HepG2 (cell line): ENCODE data around the gene PIANP. TPM values are rescaled to one million over a fixed set of nuclear protein-coding genes. Genes with fewer than 3 reads are reported as not detected.

ENCODE experiments used
- ATAC-seq: fragments of 200-7000 bp; cut with Tn5 transposase; 3 replicates; pipeline ENCODE4 v1.9.1; 2020; ENCODE audit warnings: mild to moderate bottlenecking, moderate library complexity
- BruUV-seq: library from RNA; stranded (reverse); fragments of 400-500 nt; replicated peaks from 2 replicates; lab custom pipeline; 2021; lab: Mats Ljungman, UMichigan
- CTCF ChIA-PET: fragments of 300-600 bp; formaldehyde crosslinking; extraction: SDS; loops from one replicate; lab custom pipeline; 2021; ENCODE audit warnings: low total read pairs, inconsistent platforms, low intra/inter-chr PET ratio; lab: Yijun Ruan, JAX
- POLR2A ChIA-PET: fragments of 350-600 bp; sonication (Branson Sonifier 250); formaldehyde crosslinking; loops from one replicate; lab custom pipeline; 2020; ENCODE audit warnings: antibody characterized with exemption, inconsistent platforms; lab: Yijun Ruan, JAX
- DNase-seq: peaks from one replicate; pipeline ENCODE4 v3.0.0-alpha.2; 2015; ENCODE audit warnings: low spot score
- FAIRE-seq: peaks from 3 replicates; lab custom pipeline; 2011; peaks lifted over from hg19 to GRCh38; lab: Jason Lieb, UNC
- H2AFZ ChIP-seq: one replicate; pipeline ENCODE4 v1.6.1; 2011; ENCODE audit warnings: low read length, inconsistent platforms
- H3K27ac ChIP-seq: fragments of 300-600 bp; 3 replicates; pipeline ENCODE4 v1.8.0; 2011; ENCODE audit warnings: mixed run types, mild to moderate bottlenecking, mixed read lengths, low read length, inconsistent platforms; ENCODE audit not compliant: insufficient read depth; ENCODE audit errors: extremely low read length
- H3K27me3 ChIP-seq, 2 experiments: fragments of 200-600 bp in 1 of 2; 2 replicates in 1 of 2; 3 replicates in 1 of 2; pipeline versions ENCODE4 v1.6.0 to v1.8.0; 2011; ENCODE audit warnings: low read length in 2 of 2, mild to moderate bottlenecking in 2 of 2, moderate library complexity in 2 of 2, inconsistent platforms in 1 of 2; ENCODE audit not compliant: insufficient read depth in 2 of 2, control insufficient read depth in 1 of 2
- H3K36me3 ChIP-seq, 2 experiments: fragments of 200-600 bp in 1 of 2; replicated peaks in 1 of 2; 2 replicates in 1 of 2; 3 replicates in 1 of 2; pipeline versions ENCODE4 v1.5.1 to v1.8.0; 2011; ENCODE audit warnings: low read length in 2 of 2, inconsistent platforms in 1 of 2; ENCODE audit not compliant: insufficient read depth in 2 of 2, control insufficient read depth in 1 of 2
- H3K4me1 ChIP-seq: 2 replicates; pipeline ENCODE4 v1.5.1; 2012; ENCODE audit warnings: low read length, inconsistent platforms; ENCODE audit not compliant: insufficient read depth
- H3K4me2 ChIP-seq: 2 replicates; pipeline ENCODE4 v1.6.0; 2011; ENCODE audit warnings: low read depth, low read length, inconsistent platforms
- H3K4me3 ChIP-seq, 3 experiments: fragments of 200-600 bp in 1 of 3; sonication (generic), shearing (Covaris generic) in 1 of 3; replicated peaks in 1 of 3; 2 replicates each; pipeline ENCODE4 v1.5.1; 2011 to 2016; ENCODE audit warnings: low read length in 3 of 3, inconsistent platforms in 2 of 3, low read depth in 2 of 3, mild to moderate bottlenecking in 2 of 3, control low read depth in 1 of 3, mixed read lengths in 1 of 3; ENCODE audit not compliant: insufficient read depth in 1 of 3
- H3K79me2 ChIP-seq: one replicate; pipeline ENCODE4 v1.6.1; 2011; ENCODE audit warnings: low read length, inconsistent platforms; ENCODE audit not compliant: insufficient read depth
- H3K9ac ChIP-seq: 2 replicates; pipeline ENCODE4 v1.6.0; 2011; ENCODE audit warnings: mild to moderate bottlenecking, low read depth, low read length, inconsistent platforms; ENCODE audit not compliant: insufficient read depth
- H3K9me3 ChIP-seq: 2 replicates; pipeline ENCODE4 v1.5.1; 2012; ENCODE audit warnings: mild to moderate bottlenecking, low read length
- H4K20me1 ChIP-seq: 2 replicates; pipeline ENCODE4 v1.6.0; 2011; ENCODE audit warnings: inconsistent platforms, mild to moderate bottlenecking, low read length, moderate library complexity; ENCODE audit not compliant: insufficient read depth
- POLR2G ChIP-seq: fragments of 200-400 bp; formaldehyde crosslinking; IDR thresholded peaks from 2 replicates; pipeline ENCODE4 v1.6.1; 2018; ENCODE audit warnings: mild to moderate bottlenecking, low read depth, low read length, moderate library complexity
- ZNF10 ChIP-seq: sonication (generic); formaldehyde crosslinking; IDR thresholded peaks from 2 replicates; pipeline ENCODE4 v1.4.0; 2020; ENCODE audit warnings: mild to moderate bottlenecking, low read depth, missing genetic modification reagents, borderline replicate concordance
- WGBS: methylation state at CpG from one replicate; pipeline ENCODE4 v1.1.6; 2017; ENCODE audit warnings: low lambda C conversion rate; 5-methylcytosine and 5-hydroxymethylcytosine counted together
- in situ Hi-C: cut with HindIII; loops from 2 replicates; pipeline ENCODE4 v1.10.0; 2017; ENCODE audit warnings: low pct_unique_long_range_greater_than_20kb; ENCODE audit not compliant: extremely low pct_ligation_motif_present
- intact Hi-C: fragments of 100-400 bp; cut with micrococcal nuclease; formaldehyde crosslinking; loops from one replicate; pipeline ENCODE4 v1.10.0; 2022; ENCODE audit not compliant: unreplicated experiment
- polyA plus RNA-seq, 8 experiments: library from polyadenylated mRNA; depleted of rRNA in 3 of 8; stranded (reverse) in 7 of 8; unstranded in 1 of 8; fragments of >200 nt; fragmentation: Illumina TruSeq in 4 of 8; extraction: Trizol in 4 of 8; gene quantifications; 2 replicates each; pipeline versions ENCODE4 v1.2.1 to v1.2.3, GENCODE V29; 2011 to 2016; ENCODE audit warnings: low read depth in 4 of 8, missing spikeins in 1 of 8, mixed read lengths in 1 of 8; ENCODE audit not compliant: insufficient read depth in 1 of 8
- total RNA-seq, 5 experiments: library from RNA; depleted of rRNA; stranded (reverse); fragments of >200 nt; fragmentation: Illumina TruSeq; extraction: Trizol; gene quantifications; 2 replicates each; pipeline ENCODE4 v1.2.3, GENCODE V29; 2016; ENCODE audit warnings: low read depth in 1 of 5
- TF ChIP-seq, protein P1 (sequence below): sonication (generic); formaldehyde crosslinking; IDR thresholded peaks from 2 replicates; pipeline ENCODE4 v1.5.1; 2020; ENCODE audit warnings: mild to moderate bottlenecking, missing genetic modification reagents, borderline replicate concordance

The PIANP gene
- total and polyA plus RNA-seq, 2 of the 13 experiments (the other 11 are each of a cell fraction or from before 2014, with no cell fraction given): not detected

- Histone ChIP-seq H3K79me2 (peaks cover 15% of the 10 kb centered on the region), H3K9me3 (no peaks in the 10 kb centered on the region), H3K27me3 (no peaks in the 10 kb centered on the region), H3K27ac (no peak overlapping the region), H3K4me3 (no peak overlapping the region), H3K36me3 (peaks cover 35 to 52% of the 10 kb centered on the region in 2 experiments), H3K4me1 (peaks cover 14% of the 10 kb centered on the region), H2AFZ (no peak overlapping the region), H4K20me1 (0 out of 2 replicates have a peak, but pooled peaks cover 6% of the 10 kb centered on the region), H3K4me2 (no peak overlapping the region), H3K9ac (no peak overlapping the region)
- WGBS: 87% methylated on average over 4 of the region's 4 CpGs
- FAIRE-seq (no peak), ATAC-seq (no peak), DNase-seq (no peak)
- in situ Hi-C loops (loop anchor here (5.0 kb wide), 1 partner anchor 35 kb away; no protein-coding TSS in a partner anchor), intact Hi-C loops (no loop called here)
- POLR2A ChIA-PET: interaction anchor here (1.3 kb wide), 1 partner anchor 21 kb away, joined by 4 read pairs; no protein-coding TSS in a partner anchor
- TF ChIP-seq POLR2G (0 out of 2 replicates have a peak, but pooled peaks have one; percentile 8), ZNF10 (CRISPR knock-in tag) (no peak)
- TF ChIP-seq, protein P1, sequence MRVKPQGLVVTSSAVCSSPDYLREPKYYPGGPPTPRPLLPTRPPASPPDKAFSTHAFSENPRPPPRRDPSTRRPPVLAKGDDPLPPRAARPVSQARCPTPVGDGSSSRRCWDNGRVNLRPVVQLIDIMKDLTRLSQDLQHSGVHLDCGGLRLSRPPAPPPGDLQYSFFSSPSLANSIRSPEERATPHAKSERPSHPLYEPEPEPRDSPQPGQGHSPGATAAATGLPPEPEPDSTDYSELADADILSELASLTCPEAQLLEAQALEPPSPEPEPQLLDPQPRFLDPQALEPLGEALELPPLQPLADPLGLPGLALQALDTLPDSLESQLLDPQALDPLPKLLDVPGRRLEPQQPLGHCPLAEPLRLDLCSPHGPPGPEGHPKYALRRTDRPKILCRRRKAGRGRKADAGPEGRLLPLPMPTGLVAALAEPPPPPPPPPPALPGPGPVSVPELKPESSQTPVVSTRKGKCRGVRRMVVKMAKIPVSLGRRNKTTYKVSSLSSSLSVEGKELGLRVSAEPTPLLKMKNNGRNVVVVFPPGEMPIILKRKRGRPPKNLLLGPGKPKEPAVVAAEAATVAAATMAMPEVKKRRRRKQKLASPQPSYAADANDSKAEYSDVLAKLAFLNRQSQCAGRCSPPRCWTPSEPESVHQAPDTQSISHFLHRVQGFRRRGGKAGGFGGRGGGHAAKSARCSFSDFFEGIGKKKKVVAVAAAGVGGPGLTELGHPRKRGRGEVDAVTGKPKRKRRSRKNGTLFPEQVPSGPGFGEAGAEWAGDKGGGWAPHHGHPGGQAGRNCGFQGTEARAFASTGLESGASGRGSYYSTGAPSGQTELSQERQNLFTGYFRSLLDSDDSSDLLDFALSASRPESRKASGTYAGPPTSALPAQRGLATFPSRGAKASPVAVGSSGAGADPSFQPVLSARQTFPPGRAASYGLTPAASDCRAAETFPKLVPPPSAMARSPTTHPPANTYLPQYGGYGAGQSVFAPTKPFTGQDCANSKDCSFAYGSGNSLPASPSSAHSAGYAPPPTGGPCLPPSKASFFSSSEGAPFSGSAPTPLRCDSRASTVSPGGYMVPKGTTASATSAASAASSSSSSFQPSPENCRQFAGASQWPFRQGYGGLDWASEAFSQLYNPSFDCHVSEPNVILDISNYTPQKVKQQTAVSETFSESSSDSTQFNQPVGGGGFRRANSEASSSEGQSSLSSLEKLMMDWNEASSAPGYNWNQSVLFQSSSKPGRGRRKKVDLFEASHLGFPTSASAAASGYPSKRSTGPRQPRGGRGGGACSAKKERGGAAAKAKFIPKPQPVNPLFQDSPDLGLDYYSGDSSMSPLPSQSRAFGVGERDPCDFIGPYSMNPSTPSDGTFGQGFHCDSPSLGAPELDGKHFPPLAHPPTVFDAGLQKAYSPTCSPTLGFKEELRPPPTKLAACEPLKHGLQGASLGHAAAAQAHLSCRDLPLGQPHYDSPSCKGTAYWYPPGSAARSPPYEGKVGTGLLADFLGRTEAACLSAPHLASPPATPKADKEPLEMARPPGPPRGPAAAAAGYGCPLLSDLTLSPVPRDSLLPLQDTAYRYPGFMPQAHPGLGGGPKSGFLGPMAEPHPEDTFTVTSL (CRISPR knock-in tag): no peak
- BruUV-seq: no TSS peak
- CTCF ChIA-PET: no interaction called here
These were observed 46.6 kb upstream of the PIANP start for GRCh38 chr12:6747216-6747615.
